Peyer's patch (tissue), 4 donors: ENCODE data around the gene SLC22A1. TPM values are rescaled to one million over a fixed set of nuclear protein-coding genes. Genes with fewer than 3 reads are reported as not detected.

Source experiments
- DNase-seq, 3 donors: peaks; one replicate each; pipeline ENCODE4 v3.0.0-alpha.2; 2017 to 2019
- H3K27ac ChIP-seq, 4 donors: fragments of 200-600 bp; sonication (generic); one replicate each; pipeline ENCODE4 v1.5.1; 2016 to 2019
- H3K27me3 ChIP-seq, 2 donors: fragments of 200-600 bp; sonication (generic); one replicate each; pipeline ENCODE4 v1.5.1; 2019
- H3K36me3 ChIP-seq, 3 donors: fragments of 200-600 bp; sonication (generic); one replicate each; pipeline ENCODE4 v1.5.1; 2016 to 2019
- H3K4me1 ChIP-seq, 4 donors: fragments of 200-600 bp; sonication (generic); one replicate each; pipeline ENCODE4 v1.5.1; 2016 to 2019
- H3K4me3 ChIP-seq, 4 donors: fragments of 200-600 bp; sonication (generic); 1 replicate in 3 of 4; 2 replicates in 1 of 4; pipeline ENCODE4 v1.5.1; 2016 to 2019; ENCODE audit warnings: mild to moderate bottlenecking in 1 of 4
- H3K9me3 ChIP-seq, 4 donors: fragments of 200-600 bp; sonication (generic); one replicate each; pipeline ENCODE4 v1.5.1; 2016 to 2019; ENCODE audit warnings: mild to moderate bottlenecking in 1 of 4
- CTCF ChIP-seq, 6 experiments: fragments of 450-650 bp in 4 of 6; fragments of 200-600 bp in 2 of 6; sonication (generic) in 1 of 6; IDR thresholded peaks; one replicate each; pipeline ENCODE4 v1.5.1; 2017 to 2019; ENCODE audit warnings: antibody characterized with exemption in 6 of 6, mild to moderate bottlenecking in 3 of 6, moderate library complexity in 1 of 6
- POLR2A ChIP-seq, 2 donors: fragments of 450-650 bp; IDR thresholded peaks; one replicate each; pipeline ENCODE4 v1.5.1; 2017; ENCODE audit warnings: antibody characterized with exemption in 2 of 2, mild to moderate bottlenecking in 2 of 2, moderate library complexity in 2 of 2
- total RNA-seq, 4 donors: library from RNA; depleted of rRNA; stranded (reverse); fragments of >200 nt; gene quantifications; one replicate each; pipeline ENCODE4 v1.1.0, GENCODE V29; 2016

The SLC22A1 gene
- total RNA-seq, 4 donors from 2014 or later = 1.1 to 8.2 (median 4.7) TPM; not detected in 1

- DNase-seq = no peak
- H3K4me3 ChIP-seq = no peak overlapping the region
- peaks cover 0 to 68% (median 0%) of the 10 kb centered on the region in 3 donors for H3K36me3 ChIP-seq
- no peak for TF ChIP-seq CTCF (IDR thresholded peaks at IDR 0.05)
- TF ChIP-seq POLR2A (IDR thresholded peaks at IDR 0.05) = no peak
- H3K27me3 ChIP-seq = no peaks in the 10 kb centered on the region
- peaks cover 0 to 9% (median 0%) of the 10 kb centered on the region in 4 donors for H3K4me1 ChIP-seq
- no peaks in the 10 kb centered on the region for H3K9me3 ChIP-seq
- H3K27ac ChIP-seq = no peak overlapping the region
These were observed 17.9 kb upstream of the SLC22A1 start for GRCh38 chr6:160103825-160104100.

- H3K27ac ChIP-seq = no peak overlapping the region
- no peak overlapping the region for H3K4me3 ChIP-seq
- H3K27me3 ChIP-seq = no peaks in the 10 kb centered on the region
- peaks cover 0 to 60% (median 0%) of the 10 kb centered on the region in 3 donors for H3K36me3 ChIP-seq
- TF ChIP-seq CTCF (IDR thresholded peaks at IDR 0.05) = no peak
- no peak for TF ChIP-seq POLR2A (IDR thresholded peaks at IDR 0.05)
- no peak for DNase-seq
- H3K9me3 ChIP-seq = no peaks in the 10 kb centered on the region
- peaks cover 0 to 4% (median 0%) of the 10 kb centered on the region in 4 donors for H3K4me1 ChIP-seq
These were observed 16.6 kb upstream of the SLC22A1 start for GRCh38 chr6:160104821-160105517.

- DNase-seq = no peak
- Histone ChIP-seq H3K27me3 (no peaks in the 10 kb centered on the region), H3K4me1 (no peaks in the 10 kb centered on the region), H3K4me3 (no peak overlapping the region), H3K36me3 (peaks cover 0 to 60% (median 0%) of the 10 kb centered on the region in 3 donors), H3K9me3 (no peaks in the 10 kb centered on the region), H3K27ac (no peak overlapping the region)
- no peak for TF ChIP-seq CTCF (IDR thresholded peaks at IDR 0.05)
- TF ChIP-seq POLR2A (IDR thresholded peaks at IDR 0.05) = no peak
These were observed 15.6 kb upstream of the SLC22A1 start for GRCh38 chr6:160106010-160106409.

- Histone ChIP-seq H3K4me3 (no peak overlapping the region), H3K9me3 (no peaks in the 10 kb centered on the region), H3K27ac (no peak overlapping the region), H3K4me1 (no peaks in the 10 kb centered on the region), H3K36me3 (peaks cover 0 to 54% (median 0%) of the 10 kb centered on the region in 3 donors), H3K27me3 (no peaks in the 10 kb centered on the region)
- no peak for DNase-seq
- TF ChIP-seq POLR2A (IDR thresholded peaks at IDR 0.05) (no peak), CTCF (IDR thresholded peaks at IDR 0.05) (no peak)
These were observed 14.9 kb upstream of the SLC22A1 start for GRCh38 chr6:160106701-160107100.

GRCh38 chr6:160108077-160108476 lies 13.5 kb upstream of the SLC22A1 start:
- no peaks in the 10 kb centered on the region for H3K4me1 ChIP-seq
- H3K4me3 ChIP-seq = no peak overlapping the region
- peaks cover 0 to 41% (median 0%) of the 10 kb centered on the region in 3 donors for H3K36me3 ChIP-seq
- DNase-seq = no peak
- no peaks in the 10 kb centered on the region for H3K9me3 ChIP-seq
- no peak for TF ChIP-seq POLR2A (IDR thresholded peaks at IDR 0.05)
- no peak overlapping the region for H3K27ac ChIP-seq
- H3K27me3 ChIP-seq = no peaks in the 10 kb centered on the region

GRCh38 chr6:160110586-160111123 lies 11.0 kb upstream of the SLC22A1 start:
- Histone ChIP-seq H3K27ac (no peak overlapping the region), H3K4me3 (no peak overlapping the region), H3K4me1 (no peaks in the 10 kb centered on the region), H3K9me3 (no peaks in the 10 kb centered on the region), H3K36me3 (peaks cover 0 to 16% (median 0%) of the 10 kb centered on the region in 3 donors), H3K27me3 (no peaks in the 10 kb centered on the region)
- no peak for DNase-seq
- TF ChIP-seq POLR2A (IDR thresholded peaks at IDR 0.05) = no peak
- no peak for TF ChIP-seq CTCF (IDR thresholded peaks at IDR 0.05)
